ENCODE data around the gene RNF187.

DNA sequence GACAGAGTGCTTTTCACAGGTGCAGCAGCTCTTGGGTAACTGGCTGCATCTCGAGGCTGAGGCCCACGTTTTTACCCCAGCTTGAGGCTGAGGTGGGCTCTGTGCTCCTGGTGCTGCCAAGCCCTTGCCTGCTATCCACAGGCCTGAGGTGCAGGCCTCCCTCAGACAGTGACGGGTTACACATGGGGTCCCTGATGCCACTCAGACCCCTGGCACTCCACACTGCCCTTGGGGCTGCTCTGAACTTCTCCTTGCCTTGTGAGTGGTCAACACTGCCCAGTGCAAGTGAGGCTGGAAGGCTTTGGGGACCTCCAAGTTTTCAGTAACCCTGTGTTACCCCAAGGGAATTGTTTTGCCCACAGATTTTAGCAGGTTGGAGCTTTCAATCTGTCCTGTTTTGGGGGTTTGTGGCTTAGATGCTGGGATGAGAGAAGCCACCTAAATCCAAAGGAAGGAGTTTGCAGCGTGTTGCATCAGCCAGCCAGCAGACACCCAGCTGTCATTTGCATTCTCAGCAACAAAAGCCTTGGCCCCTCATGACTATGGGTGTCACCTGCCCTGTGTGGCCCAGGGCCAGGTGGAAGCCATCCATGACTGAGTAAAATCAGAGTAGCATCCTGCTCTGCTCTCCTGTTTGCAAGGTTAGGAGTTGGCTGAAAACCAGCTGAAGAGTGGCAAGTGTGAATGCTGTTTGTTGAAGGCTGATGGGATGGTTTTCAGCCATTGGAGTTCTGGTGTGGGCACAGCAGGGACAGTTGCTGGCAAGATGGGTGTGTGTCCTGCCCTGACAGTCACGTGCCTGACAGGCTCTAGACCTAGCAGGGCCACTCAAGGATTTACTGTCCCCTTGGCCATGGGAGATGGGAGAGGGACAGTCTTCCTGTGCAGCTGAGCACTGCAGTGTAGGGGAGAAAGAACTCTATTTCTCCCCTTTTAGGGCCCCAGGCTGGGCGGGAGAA, 3.2 kb downstream of the RNF187 start:
- TF ChIP-seq, protein P1, sequence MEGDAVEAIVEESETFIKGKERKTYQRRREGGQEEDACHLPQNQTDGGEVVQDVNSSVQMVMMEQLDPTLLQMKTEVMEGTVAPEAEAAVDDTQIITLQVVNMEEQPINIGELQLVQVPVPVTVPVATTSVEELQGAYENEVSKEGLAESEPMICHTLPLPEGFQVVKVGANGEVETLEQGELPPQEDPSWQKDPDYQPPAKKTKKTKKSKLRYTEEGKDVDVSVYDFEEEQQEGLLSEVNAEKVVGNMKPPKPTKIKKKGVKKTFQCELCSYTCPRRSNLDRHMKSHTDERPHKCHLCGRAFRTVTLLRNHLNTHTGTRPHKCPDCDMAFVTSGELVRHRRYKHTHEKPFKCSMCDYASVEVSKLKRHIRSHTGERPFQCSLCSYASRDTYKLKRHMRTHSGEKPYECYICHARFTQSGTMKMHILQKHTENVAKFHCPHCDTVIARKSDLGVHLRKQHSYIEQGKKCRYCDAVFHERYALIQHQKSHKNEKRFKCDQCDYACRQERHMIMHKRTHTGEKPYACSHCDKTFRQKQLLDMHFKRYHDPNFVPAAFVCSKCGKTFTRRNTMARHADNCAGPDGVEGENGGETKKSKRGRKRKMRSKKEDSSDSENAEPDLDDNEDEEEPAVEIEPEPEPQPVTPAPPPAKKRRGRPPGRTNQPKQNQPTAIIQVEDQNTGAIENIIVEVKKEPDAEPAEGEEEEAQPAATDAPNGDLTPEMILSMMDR (IDR thresholded peaks at IDR 0.05), result no peak
- TF ChIP-seq, protein P2, sequence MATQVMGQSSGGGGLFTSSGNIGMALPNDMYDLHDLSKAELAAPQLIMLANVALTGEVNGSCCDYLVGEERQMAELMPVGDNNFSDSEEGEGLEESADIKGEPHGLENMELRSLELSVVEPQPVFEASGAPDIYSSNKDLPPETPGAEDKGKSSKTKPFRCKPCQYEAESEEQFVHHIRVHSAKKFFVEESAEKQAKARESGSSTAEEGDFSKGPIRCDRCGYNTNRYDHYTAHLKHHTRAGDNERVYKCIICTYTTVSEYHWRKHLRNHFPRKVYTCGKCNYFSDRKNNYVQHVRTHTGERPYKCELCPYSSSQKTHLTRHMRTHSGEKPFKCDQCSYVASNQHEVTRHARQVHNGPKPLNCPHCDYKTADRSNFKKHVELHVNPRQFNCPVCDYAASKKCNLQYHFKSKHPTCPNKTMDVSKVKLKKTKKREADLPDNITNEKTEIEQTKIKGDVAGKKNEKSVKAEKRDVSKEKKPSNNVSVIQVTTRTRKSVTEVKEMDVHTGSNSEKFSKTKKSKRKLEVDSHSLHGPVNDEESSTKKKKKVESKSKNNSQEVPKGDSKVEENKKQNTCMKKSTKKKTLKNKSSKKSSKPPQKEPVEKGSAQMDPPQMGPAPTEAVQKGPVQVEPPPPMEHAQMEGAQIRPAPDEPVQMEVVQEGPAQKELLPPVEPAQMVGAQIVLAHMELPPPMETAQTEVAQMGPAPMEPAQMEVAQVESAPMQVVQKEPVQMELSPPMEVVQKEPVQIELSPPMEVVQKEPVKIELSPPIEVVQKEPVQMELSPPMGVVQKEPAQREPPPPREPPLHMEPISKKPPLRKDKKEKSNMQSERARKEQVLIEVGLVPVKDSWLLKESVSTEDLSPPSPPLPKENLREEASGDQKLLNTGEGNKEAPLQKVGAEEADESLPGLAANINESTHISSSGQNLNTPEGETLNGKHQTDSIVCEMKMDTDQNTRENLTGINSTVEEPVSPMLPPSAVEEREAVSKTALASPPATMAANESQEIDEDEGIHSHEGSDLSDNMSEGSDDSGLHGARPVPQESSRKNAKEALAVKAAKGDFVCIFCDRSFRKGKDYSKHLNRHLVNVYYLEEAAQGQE (IDR thresholded peaks at IDR 0.05; ENCODE audit: insufficient read depth in 1 of 2, low read depth in 2 of 2, low read length in 1 of 2), result no peak

Data from Panc1 (cell line).